HG02759 (cell line): Measurements from ENCODE around the gene JCHAIN.
"Not testable (repeated sequence)": the region's sequence is repeated elsewhere in the genome, so short reads cannot be mapped to it uniquely, and the experiment has no call there.

Source experiments
- ATAC-seq: cut with Tn5 transposase; IDR thresholded peaks from one replicate; pipeline ENCODE4 v1.9.1; 2021; ENCODE audit warnings: mild to moderate bottlenecking, moderate library complexity; ENCODE audit not compliant: unreplicated experiment

The JCHAIN gene

GRCh38 chr4:70688795-70689231 is 22.5 kb upstream of the JCHAIN start:
- ATAC-seq: no peak

DNA sequence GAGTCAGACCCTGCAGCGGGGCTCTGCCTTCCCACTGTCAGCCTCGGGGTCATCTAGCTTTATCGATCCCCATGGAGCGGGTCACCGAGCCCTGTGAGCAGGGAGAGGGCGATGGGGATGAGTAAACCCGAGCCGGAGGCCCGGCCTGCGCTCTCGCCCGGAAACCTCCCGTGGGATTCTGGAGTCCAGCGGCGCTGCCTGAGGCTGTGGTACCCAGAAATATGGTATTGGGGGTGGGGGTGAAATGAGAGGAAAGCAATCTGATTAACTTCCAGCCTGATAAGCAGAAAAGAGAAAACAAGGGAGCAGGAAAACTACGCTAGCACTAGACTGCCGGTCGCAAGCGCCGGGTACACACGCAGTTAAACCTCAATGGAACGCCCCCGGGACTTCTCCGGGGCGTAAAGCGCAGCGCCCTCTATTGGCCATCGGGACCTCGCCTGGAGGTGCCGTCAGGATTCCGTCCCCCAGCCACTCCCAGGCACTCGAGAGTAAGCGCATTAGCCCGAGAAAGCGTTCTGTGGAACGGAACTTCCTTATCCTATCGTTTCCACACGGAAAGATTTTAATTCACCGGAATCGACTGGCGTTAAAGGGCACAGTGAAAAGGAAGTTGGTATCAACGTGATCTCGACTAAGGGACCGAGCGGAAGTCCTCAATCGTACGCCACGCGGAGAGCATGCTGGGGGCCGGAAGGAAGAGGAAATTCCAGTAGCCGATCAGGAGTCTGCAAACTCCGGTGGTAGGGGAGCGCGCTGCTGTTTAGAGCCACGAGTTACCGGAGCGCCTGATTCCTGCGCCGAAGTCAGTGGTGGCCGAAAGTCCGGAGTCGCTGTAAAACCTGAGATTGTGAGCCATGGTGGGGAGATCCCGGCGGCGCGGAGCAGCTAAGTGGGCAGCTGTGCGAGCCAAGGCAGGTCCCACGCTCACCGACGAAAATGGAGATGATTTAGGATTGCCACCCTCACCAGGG is 21.8 kb upstream of the JCHAIN start, which contains the start of gene UTP3:
Gene UTP3 (plus strand): TSS at position 712 of the 974 bp plus-strand sequence. CDS start 146 bp downstream, at position 858.
- peak; percentile 94 for ATAC-seq

- no peak for ATAC-seq
Observed at GRCh38 chr4:70687392-70687791, 21.1 kb upstream of the JCHAIN start.

GRCh38 chr4:70682142-70682541 is 15.8 kb upstream of the JCHAIN start:
- not testable (repeated sequence) for ATAC-seq

DNA sequence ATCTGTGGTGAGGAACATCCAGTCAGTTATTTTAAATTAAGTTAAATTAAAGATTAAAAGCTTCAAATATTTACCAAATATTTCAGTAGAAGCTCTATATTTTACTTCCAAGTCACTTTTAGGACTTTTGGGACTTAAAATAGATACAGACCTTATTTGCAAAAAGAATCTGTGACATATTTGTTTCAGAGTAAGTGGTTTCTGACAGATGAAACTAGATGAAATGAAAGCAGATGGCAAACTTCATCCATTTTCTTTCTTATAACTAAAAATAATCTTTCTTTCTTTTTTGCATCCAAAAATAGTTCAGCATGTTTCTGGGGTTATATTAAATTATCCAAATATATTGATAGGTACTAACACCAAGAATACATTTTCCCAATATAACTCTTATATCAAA is 15.4 kb upstream of the JCHAIN start:
- no peak for ATAC-seq

GRCh38 chr4:70680934-70681333 is 14.6 kb upstream of the JCHAIN start:
- no peak for ATAC-seq

- ATAC-seq: peak; percentile 78
Observed at GRCh38 chr4:70678383-70678999, 12.2 kb upstream of the JCHAIN start.

DNA sequence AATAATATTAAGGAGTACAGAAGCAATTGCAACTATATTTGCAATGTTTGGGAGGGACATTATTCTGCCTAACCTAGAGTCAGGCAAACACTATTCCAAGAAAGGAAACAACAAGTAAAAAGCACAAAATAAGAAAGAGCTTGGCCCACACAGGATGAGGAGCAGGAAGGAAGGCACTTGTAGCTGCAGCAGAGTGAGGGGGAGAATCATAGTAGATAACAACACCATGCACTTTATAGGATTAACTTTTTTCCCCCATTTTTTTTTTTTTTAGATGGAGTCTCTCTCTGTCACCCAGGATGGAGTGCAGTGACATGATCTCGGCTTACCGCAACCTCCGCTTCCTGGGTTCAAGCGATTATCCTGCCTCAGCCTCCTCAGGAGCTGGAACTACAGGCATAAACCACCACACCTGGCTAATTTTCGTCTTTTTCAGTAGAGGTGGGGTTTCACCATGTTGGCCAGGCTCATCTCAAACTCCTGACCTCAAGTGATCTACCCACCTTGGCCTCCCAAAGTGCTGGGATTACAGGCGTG is 10.3 kb upstream of the JCHAIN start:
- no peak for ATAC-seq

DNA sequence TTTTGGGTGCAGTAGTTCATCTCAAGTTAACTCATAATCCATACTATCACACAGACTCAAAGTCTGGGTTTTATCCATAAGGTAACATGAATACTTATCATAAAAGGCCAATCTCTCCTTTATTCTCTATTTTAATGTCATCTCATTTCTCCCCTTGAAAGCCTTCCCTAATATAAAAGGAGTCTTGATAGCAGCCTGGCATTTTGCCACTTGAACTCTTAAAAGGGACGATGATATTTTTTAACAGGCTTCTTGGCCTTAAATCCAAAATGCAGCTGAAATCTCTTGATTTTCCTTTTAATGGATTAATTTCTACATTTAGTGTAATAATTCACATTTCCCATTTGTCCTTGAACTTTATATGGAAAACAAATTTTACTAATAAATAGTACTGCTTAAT is 8.4 kb upstream of the JCHAIN start:
- ATAC-seq: no peak

GRCh38 chr4:70674191-70674590 is 7.9 kb upstream of the JCHAIN start:
- no peak for ATAC-seq

GRCh38 chr4:70671091-70671490 is 4.8 kb upstream of the JCHAIN start:
- no peak for ATAC-seq

- ATAC-seq: no peak
Observed at GRCh38 chr4:70670332-70671014, 4.2 kb upstream of the JCHAIN start.

DNA sequence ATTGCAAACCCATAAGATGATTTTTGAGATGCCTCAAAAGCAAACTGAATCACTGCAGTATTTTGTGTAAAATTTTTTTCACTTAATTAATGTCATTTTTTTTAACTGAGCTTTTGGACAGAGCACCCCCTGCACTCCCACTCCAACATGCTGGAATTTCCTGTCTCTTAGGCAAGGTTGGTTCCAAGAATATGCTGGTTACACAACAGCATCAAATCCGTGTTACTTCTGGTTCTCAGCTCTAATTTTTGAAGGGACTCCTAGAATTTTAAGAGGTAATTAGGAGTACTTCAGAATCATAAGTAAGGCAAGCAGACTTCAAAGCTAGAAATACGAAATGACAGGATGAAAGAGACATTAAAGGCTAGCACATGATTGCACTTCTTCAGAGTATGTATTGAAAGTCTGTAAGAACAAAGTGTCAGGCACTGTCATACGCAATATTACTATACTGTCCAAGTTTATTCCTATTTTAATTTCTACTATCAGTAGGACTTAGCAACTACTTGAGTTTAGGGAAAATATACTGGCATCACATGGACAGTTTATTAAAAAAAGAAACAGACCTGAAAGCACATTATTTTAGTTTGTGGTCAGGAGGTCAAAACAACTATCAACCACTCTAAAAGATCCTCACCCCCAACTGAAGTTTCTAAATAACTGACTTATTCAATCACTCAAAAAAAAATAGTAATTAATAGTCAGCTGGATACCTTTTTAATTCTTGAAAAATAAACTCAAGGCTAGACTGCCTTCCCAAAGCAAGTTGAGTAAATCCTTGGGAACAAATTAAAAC is 1.6 kb upstream of the JCHAIN start:
- peak; percentile 47 for ATAC-seq

DNA sequence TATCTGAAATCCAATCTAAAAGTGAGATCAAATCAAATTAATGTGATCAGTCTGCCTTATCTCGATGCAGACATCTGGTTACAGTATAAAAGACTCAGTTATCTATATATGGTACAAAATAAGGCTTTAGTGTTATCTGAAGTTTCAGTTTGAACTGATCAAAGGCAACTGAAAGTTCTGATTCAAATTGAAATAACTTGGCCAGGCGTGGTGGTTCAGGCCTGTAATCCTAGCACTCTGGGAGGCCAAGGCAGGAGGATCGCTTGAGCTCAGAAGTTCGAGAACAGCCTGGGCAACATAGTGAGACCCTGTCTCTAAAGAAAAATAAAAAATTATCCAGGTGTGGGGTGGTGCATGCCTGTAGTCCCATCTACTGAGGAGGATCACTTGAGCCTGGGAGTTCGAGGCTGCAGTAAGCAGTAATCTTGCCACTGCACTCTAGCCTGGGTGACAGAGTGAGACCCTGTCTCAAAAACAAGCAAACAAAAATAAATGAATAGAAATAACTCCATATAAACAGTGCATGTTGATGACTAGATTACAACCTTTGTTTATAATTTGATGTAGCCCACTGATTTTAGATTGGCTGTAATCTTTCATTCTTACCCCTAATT is 4.9 kb downstream of the JCHAIN start:
- peak; percentile 88 for ATAC-seq

DNA sequence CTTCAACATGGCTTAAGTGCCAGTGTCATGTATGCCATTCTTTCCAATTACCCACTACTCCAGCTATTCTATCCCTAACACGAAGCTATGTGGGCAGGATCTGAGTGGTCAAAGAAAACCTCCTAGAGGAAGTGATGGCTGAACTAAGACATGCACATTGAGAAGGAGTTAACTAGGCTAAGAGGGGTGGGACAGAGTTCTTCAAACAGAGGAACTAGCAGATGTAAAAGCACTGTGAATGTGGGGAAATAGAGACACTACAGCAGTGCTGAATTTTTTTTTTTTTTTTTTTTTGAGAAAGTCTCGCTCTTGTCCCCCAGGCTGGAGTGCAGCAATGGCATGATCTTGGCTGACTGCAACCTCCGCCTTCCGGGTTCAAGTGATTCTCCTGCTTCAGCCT is 6.2 kb downstream of the JCHAIN start:
- ATAC-seq: no peak

- ATAC-seq: no peak
Observed at GRCh38 chr4:70658418-70658817, 7.9 kb downstream of the JCHAIN start.

- no peak for ATAC-seq
Observed at GRCh38 chr4:70657326-70657725, 9.0 kb downstream of the JCHAIN start.

DNA sequence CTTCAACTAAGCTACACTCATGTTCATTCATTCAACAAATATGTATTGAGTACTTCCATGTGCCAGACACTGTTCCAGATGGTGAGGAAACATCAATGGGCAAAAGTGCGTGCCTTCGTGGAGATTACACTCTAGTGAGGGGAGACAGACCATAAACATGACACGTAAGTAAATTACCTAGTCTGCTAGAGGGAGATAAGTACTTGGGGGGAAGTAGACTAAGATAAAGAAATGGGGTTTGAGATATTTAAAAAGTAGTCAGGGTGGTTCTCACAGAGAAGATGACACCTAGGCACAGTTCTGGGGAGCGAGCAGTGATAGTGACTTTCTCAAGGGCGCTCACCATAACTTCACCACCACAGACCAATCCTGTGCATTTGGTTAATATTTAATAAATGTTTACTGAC is 11.7 kb downstream of the JCHAIN start:
- no peak for ATAC-seq

GRCh38 chr4:70651864-70652506 is 14.3 kb downstream of the JCHAIN start:
- ATAC-seq: peak; percentile 50
